NT2/D1 (cell line): ENCODE results near the gene NPAS3.

Experiments used
- YY1 ChIP-seq: IDR thresholded peaks from 2 replicates; pipeline ENCODE4 v1.6.1; 2011; ENCODE audit not compliant: insufficient read length, insufficient read depth
- ZNF274 ChIP-seq: IDR thresholded peaks from 2 replicates; pipeline ENCODE4 v1.6.1; 2011; ENCODE audit warnings: mild to moderate bottlenecking, low read depth, low read length

DNA sequence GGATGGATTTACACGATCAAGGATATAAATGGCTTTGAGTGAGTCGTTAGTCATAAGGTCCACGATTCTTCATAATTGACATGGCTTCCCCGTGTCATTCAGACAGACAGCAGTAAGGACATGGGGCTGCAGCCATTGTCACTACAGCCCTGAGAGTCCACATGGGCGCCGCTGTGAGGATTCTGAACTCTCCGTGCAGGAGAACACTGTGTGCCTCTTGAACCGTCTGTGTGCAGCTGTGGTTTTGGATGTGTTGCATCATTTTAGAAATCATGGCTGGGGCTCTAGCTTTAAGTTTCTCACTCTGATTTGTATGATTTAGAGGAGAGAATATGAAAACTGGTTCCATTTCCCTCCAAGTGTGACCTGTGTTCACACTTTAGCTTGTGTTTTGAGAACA, 47.2 kb downstream of the NPAS3 start:
- TF ChIP-seq ZNF274 (no peak), YY1 (no peak)
